Ovary (tissue), 9 donors: ENCODE data around the gene CXADR. TPM values are rescaled to one million over a fixed set of nuclear protein-coding genes. Genes with fewer than 3 reads are reported as not detected.

Source experiments
- DNase-seq, 5 donors: peaks; one replicate each; pipeline ENCODE4 v3.0.0-alpha.2; 2019 to 2020
- H3K27ac ChIP-seq, 2 donors: fragments of 200-600 bp; one replicate each; pipeline versions ENCODE4 v1.5.1 to v1.8.0; 2019 to 2022
- H3K27me3 ChIP-seq: fragments of 200-600 bp; one replicate; pipeline ENCODE4 v1.8.0; 2022
- H3K36me3 ChIP-seq: fragments of 200-600 bp; sonication (generic); one replicate; pipeline ENCODE4 v1.5.1; 2019
- H3K4me1 ChIP-seq: one replicate; pipeline ENCODE4 v1.8.1; 2013; ENCODE audit warnings: mild to moderate bottlenecking, moderate library complexity; ENCODE audit not compliant: insufficient read depth
- H3K4me3 ChIP-seq: fragments of 200-600 bp; sonication (generic); one replicate; pipeline ENCODE4 v1.5.1; 2017
- H3K9me3 ChIP-seq, 2 donors: fragments of 200-600 bp in 1 of 2; sonication (generic) in 1 of 2; one replicate each; pipeline versions ENCODE4 v1.5.1 to v1.8.1; 2013 to 2019; ENCODE audit warnings: mild to moderate bottlenecking in 1 of 2, moderate library complexity in 1 of 2
- EP300 ChIP-seq: sonication (generic); formaldehyde crosslinking; IDR thresholded peaks from one replicate; pipeline ENCODE4 v1.6.1; 2017; ENCODE audit warnings: antibody characterized with exemption
- POLR2A ChIP-seq: fragments of 450-650 bp; IDR thresholded peaks from one replicate; pipeline ENCODE4 v1.6.1; 2017; ENCODE audit warnings: antibody characterized with exemption, mild to moderate bottlenecking, moderate library complexity
- WGBS, 3 donors: extraction: QIAGEN DNeasy Blood & Tissue Kit in 1 of 3; methylation state at CpG; one replicate each; pipeline versions ENCODE4 v1.1.5 to v1.1.7; 2013 to 2017; 5-methylcytosine and 5-hydroxymethylcytosine counted together
- intact Hi-C, 4 donors: fragments of 100-400 bp; cut with DNase I; formaldehyde crosslinking; loops; one replicate each; pipeline versions ENCODE4 v1.11.0 to v1.15.1; 2022 to 2023
- polyA plus RNA-seq, 2 donors: library from polyadenylated mRNA; stranded (reverse); fragments of 200-250 nt in 1 of 2; fragments of 350-450 nt in 1 of 2; fragmentation: Illumina TruSeq in 1 of 2; extraction: RNeasy Lipid Tissue Mini Kit (QIAGEN cat#74804) in 1 of 2; gene quantifications; one replicate each; pipeline ENCODE4 v1.2.3, GENCODE V29; 2013 to 2014
- total RNA-seq, 7 donors: library from RNA; depleted of rRNA in 2 of 7; stranded (reverse); fragments of >200 nt in 2 of 7; fragmentation: NEBNext Ultra II Directional in 3 of 7; extraction: Animal tissue kit (Norgen Biotek cat#: 25700) in 3 of 7; gene quantifications; one replicate each; pipeline versions ENCODE4 v1.1.0 to v1.2.4, GENCODE V29; 2016 to 2023
- TF ChIP-seq, protein P1 (sequence below), 3 donors: fragments of 450-650 bp in 2 of 3; fragments of 200-600 bp in 1 of 3; IDR thresholded peaks; one replicate each; pipeline versions ENCODE4 v1.5.1 to v1.8.0; 2016 to 2022; ENCODE audit warnings: antibody characterized with exemption in 3 of 3, mild to moderate bottlenecking in 1 of 3
- donor health status: DM: no; HTN: no; CAD: no; lungs with moderate emphysema.
- donor health status: DM: no; HTN: no; CAD: no.
- donor health status: Bipolar disorder and iron deficiency.
- donor health status: DM: yes; HTN: yes; CAD: no.
- donor health status: DM: no; HTN: no; CAD: no.
- donor health status: DM: yes; HTN: yes; CAD: no.

The CXADR gene
- total and polyA plus RNA-seq, 9 donors = 0.13 to 40.7 (median 1.4) TPM

DNA sequence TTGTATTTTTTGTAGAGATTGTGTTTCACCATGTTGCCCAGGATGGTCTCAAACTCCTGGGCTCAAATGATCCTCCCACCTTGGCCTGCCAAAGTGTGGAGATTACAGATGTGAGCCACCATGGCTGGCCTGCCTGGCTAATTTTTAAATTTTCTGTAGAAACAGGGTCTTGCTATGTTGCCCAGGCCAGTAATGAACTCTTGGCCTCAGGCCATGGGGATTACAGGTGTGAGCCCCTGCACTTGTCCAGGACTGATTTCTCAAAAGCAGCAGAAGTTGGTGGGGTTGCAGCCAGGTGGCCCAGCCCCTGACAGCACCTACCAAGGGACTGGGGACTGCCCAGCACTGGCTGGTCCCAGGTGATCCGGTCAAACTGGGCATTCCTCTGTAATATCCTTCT lies 44.1 kb upstream of the CXADR start:
- Histone ChIP-seq H3K27me3 (no peaks in the 10 kb centered on the region), H3K4me3 (no peak overlapping the region), H3K9me3 (no peaks in the 10 kb centered on the region), H3K4me1 (peaks cover 2% of the 10 kb centered on the region), H3K36me3 (no peaks in the 10 kb centered on the region), H3K27ac (no peak overlapping the region)
- intact Hi-C loops = no loop called here
- DNase-seq = no peak
- TF ChIP-seq POLR2A = no peak
- TF ChIP-seq, protein P1, sequence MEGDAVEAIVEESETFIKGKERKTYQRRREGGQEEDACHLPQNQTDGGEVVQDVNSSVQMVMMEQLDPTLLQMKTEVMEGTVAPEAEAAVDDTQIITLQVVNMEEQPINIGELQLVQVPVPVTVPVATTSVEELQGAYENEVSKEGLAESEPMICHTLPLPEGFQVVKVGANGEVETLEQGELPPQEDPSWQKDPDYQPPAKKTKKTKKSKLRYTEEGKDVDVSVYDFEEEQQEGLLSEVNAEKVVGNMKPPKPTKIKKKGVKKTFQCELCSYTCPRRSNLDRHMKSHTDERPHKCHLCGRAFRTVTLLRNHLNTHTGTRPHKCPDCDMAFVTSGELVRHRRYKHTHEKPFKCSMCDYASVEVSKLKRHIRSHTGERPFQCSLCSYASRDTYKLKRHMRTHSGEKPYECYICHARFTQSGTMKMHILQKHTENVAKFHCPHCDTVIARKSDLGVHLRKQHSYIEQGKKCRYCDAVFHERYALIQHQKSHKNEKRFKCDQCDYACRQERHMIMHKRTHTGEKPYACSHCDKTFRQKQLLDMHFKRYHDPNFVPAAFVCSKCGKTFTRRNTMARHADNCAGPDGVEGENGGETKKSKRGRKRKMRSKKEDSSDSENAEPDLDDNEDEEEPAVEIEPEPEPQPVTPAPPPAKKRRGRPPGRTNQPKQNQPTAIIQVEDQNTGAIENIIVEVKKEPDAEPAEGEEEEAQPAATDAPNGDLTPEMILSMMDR (IDR thresholded peaks at IDR 0.05) = no peak
- no peak for TF ChIP-seq EP300
- WGBS, 3 donors = 86 to 95% (median 94%) methylated on average over 1 of the region's 1 CpG

DNA sequence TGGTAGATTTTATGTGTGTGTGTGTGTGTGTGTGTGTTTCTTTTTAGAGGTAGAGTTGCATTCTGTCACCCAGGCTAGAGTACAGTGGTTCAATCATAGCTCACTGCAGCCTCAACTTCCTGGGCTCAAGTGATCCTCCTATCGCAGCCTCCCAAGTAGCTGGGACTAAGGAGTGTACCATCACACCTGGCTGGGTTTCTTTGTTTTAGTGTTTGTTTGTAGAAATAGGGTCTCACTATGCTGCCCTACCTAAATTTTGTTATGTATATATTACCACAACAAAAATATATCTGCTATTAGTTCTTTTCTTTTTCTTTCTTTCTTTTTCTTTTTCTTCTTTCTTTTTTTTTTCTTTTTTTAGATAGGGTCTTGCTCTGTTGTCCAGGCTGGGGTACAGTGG lies 43.1 kb upstream of the CXADR start:
- H3K4me3 ChIP-seq = no peak overlapping the region
- DNase-seq = no peak
- peaks cover 2% of the 10 kb centered on the region for H3K4me1 ChIP-seq
- H3K9me3 ChIP-seq = no peaks in the 10 kb centered on the region
- no peak overlapping the region for H3K27ac ChIP-seq
- intact Hi-C loops = no loop called here
- TF ChIP-seq POLR2A (no peak), EP300 (no peak)
- TF ChIP-seq, protein P1 (IDR thresholded peaks at IDR 0.05) = no peak
- no peaks in the 10 kb centered on the region for H3K36me3 ChIP-seq
- H3K27me3 ChIP-seq = no peaks in the 10 kb centered on the region
- WGBS, 3 donors = 93 to 96% (median 96%) methylated on average over 1 of the region's 1 CpG

DNA sequence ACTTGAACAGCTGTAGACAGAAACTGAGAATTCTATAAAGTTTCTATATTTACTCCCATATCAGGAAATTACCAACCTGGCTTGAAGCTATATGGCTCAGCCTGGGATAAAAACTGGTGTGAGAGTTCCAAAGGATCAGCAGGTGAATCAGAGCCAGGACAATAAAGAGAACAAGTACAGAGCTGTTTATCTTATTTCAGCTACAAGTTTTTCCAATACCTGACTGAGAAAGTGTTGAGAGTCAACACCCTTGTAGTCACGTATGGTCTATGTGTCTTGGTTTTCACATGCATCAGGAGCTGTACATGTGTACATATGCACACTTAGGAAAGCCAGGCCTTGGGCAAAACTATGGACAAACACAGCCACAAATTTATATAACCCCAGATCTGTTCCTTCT lies 40.7 kb upstream of the CXADR start:
- WGBS, 3 donors = 84 to 97% (median 92%) methylated on average over 1 of the region's 1 CpG
- intact Hi-C loops = no loop called here
- TF ChIP-seq, protein P1 (IDR thresholded peaks at IDR 0.05) = no peak
- TF ChIP-seq EP300 = no peak
- TF ChIP-seq POLR2A = no peak

DNA sequence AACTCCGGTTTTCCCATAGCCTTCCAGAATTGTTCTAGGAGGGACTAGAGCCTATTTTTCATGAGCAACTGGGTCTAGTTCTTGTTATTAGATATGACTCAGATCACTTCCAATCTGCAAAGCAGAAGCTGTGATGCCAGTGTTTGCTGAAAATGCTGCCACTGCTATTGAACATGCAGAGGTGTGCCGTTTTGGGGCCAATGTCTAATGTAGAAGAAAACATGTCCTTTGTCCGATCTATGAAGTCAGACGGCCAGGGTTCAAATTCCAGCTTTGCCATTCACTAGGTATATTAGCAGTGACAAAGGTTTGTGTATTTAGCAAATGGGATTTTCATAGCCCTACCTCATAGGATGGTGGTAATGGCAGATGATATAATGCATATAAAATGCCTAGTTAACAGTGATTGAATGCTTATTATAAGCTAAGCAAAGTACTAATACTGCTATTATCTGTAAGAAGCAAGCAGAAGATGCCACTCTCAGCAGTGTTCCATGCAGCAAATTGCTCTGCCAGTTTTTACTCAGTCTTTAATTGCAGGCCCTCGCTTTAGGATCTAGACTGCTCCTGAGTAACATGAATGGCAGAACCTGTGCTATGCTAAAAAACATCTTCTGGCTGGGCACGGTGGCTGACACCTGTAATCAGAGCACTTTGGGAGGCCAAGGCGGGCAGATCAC lies 40.1 kb upstream of the CXADR start:
- Histone ChIP-seq H3K4me3 (no peak overlapping the region), H3K27ac (no peak overlapping the region), H3K27me3 (no peaks in the 10 kb centered on the region), H3K9me3 (no peaks in the 10 kb centered on the region), H3K4me1 (peaks cover 2% of the 10 kb centered on the region), H3K36me3 (no peaks in the 10 kb centered on the region)
- DNase-seq = no peak
- intact Hi-C loops = no loop called here
- 92 to 96% (median 93%) methylated on average over 7 of the region's 7 CpGs for WGBS, 3 donors
- no peak for TF ChIP-seq POLR2A
- no peak for TF ChIP-seq EP300
- TF ChIP-seq, protein P1 (IDR thresholded peaks at IDR 0.05) = no peak

More for the DNA sequence above, 40.7 kb upstream of the CXADR start:
- no peaks in the 10 kb centered on the region for H3K36me3 ChIP-seq
- H3K4me1 ChIP-seq = peaks cover 2% of the 10 kb centered on the region
- DNase-seq = no peak
- H3K9me3 ChIP-seq = no peaks in the 10 kb centered on the region
- H3K27me3 ChIP-seq = no peaks in the 10 kb centered on the region
- no peak overlapping the region for H3K4me3 ChIP-seq
- no peak overlapping the region for H3K27ac ChIP-seq
